GM23338 (cell line): ENCODE data around the gene FLVCR1. TPM values are rescaled to one million over a fixed set of nuclear protein-coding genes. Genes with fewer than 3 reads are reported as not detected.

Experiments used
- ATAC-seq: fragments of 200-7000 bp; cut with Tn5 transposase; 3 replicates; pipeline ENCODE4 v1.9.1; 2020
- DNase-seq: peaks from one replicate; pipeline ENCODE4 v3.0.0-alpha.2; 2015; ENCODE audit warnings: low spot score
- H2AFZ ChIP-seq: fragments of 200-600 bp; sonication (generic); 2 replicates; pipeline ENCODE4 v1.8.0; 2016; ENCODE audit warnings: antibody characterized with exemption, mild to moderate bottlenecking, moderate library complexity
- H3F3A ChIP-seq: fragments of 200-600 bp; sonication (generic); replicated peaks from 2 replicates; pipeline ENCODE4 v1.8.0; 2017; ENCODE audit warnings: antibody characterized with exemption, mixed run types, low read depth
- H3K27ac ChIP-seq: fragments of 200-600 bp; sonication (generic); 2 replicates; pipeline ENCODE4 v1.6.1; 2016; ENCODE audit warnings: low read depth
- H3K27me3 ChIP-seq: fragments of 200-600 bp; sonication (generic); 2 replicates; pipeline ENCODE4 v1.8.0; 2016; ENCODE audit warnings: mild to moderate bottlenecking, mixed run types, moderate library complexity; ENCODE audit not compliant: insufficient read depth
- H3K36me3 ChIP-seq: fragments of 200-600 bp; sonication (generic); 2 replicates; pipeline ENCODE4 v1.8.0; 2016; ENCODE audit warnings: mild to moderate bottlenecking; ENCODE audit not compliant: insufficient read depth
- H3K4me1 ChIP-seq: fragments of 200-600 bp; sonication (generic); 2 replicates; pipeline ENCODE4 v1.8.0; 2016; ENCODE audit warnings: mild to moderate bottlenecking, moderate library complexity; ENCODE audit not compliant: insufficient read depth
- H3K4me2 ChIP-seq: fragments of 200-600 bp; sonication (generic); 2 replicates; pipeline ENCODE4 v1.7.1; 2017; ENCODE audit warnings: mixed run types
- H3K4me3 ChIP-seq: fragments of 200-600 bp; sonication (generic); 2 replicates; pipeline ENCODE4 v1.6.1; 2016; ENCODE audit warnings: mixed run types
- H3K79me2 ChIP-seq: fragments of 200-600 bp; sonication (generic); replicated peaks from 2 replicates; pipeline ENCODE4 v1.8.0; 2017; ENCODE audit warnings: mild to moderate bottlenecking; ENCODE audit not compliant: insufficient read depth
- H3K9me2 ChIP-seq: fragments of 200-600 bp; sonication (generic); 2 replicates; pipeline ENCODE4 v1.8.0; 2017; ENCODE audit not compliant: insufficient read depth
- H4K20me1 ChIP-seq: fragments of 200-600 bp; sonication (generic); replicated peaks from 2 replicates; pipeline ENCODE4 v1.8.0; 2017; ENCODE audit warnings: mild to moderate bottlenecking; ENCODE audit not compliant: insufficient read depth
- H3K27ac Mint-ChIP-seq: 2 replicates; pipeline ENCODE4 v1.8.0; 2020; ENCODE audit warnings: inconsistent platforms, mild to moderate bottlenecking, moderate library complexity, mixed read lengths
- H3K27me3 Mint-ChIP-seq: 3 replicates; pipeline ENCODE4 v1.8.0; 2022; ENCODE audit warnings: low read depth, mild to moderate bottlenecking, moderate library complexity, mixed read lengths, inconsistent platforms; ENCODE audit not compliant: insufficient read depth, poor library complexity
- H3K36me3 Mint-ChIP-seq: 3 replicates; pipeline ENCODE4 v1.8.0; 2021; ENCODE audit warnings: low read depth, mild to moderate bottlenecking, inconsistent platforms, moderate library complexity, mixed read lengths
- H3K4me1 Mint-ChIP-seq: 3 replicates; pipeline ENCODE4 v1.8.0; 2020; ENCODE audit warnings: mild to moderate bottlenecking, inconsistent platforms, mixed read lengths
- H3K4me3 Mint-ChIP-seq: 3 replicates; pipeline ENCODE4 v1.8.0; 2021; ENCODE audit warnings: moderate library complexity, mild to moderate bottlenecking, inconsistent platforms, mixed read lengths
- H3K9me3 Mint-ChIP-seq: 3 replicates; pipeline ENCODE4 v1.8.0; 2020; ENCODE audit warnings: moderate library complexity, mild to moderate bottlenecking, inconsistent platforms, mixed read lengths
- EZH2 ChIP-seq: fragments of 200-600 bp; sonication (generic); IDR thresholded peaks from one replicate; pipeline ENCODE4 v1.8.0; 2017; ENCODE audit warnings: antibody characterized with exemption, mild to moderate bottlenecking, low read depth; ENCODE audit not compliant: unreplicated experiment
- EZH2phosphoT487 ChIP-seq: fragments of 200-600 bp; sonication (generic); IDR thresholded peaks from one replicate; pipeline ENCODE4 v1.8.1; 2018; ENCODE audit warnings: antibody characterized with exemption; ENCODE audit not compliant: unreplicated experiment
- JUNB ChIP-seq: IDR thresholded peaks from one replicate; pipeline ENCODE4 v1.6.1; 2016; ENCODE audit warnings: antibody characterized with exemption; ENCODE audit not compliant: unreplicated experiment
- NANOG ChIP-seq: IDR thresholded peaks from 2 replicates; pipeline ENCODE4 v1.6.1; 2016; ENCODE audit warnings: antibody characterized with exemption, borderline replicate concordance
- POLR2AphosphoS5 ChIP-seq: IDR thresholded peaks from 2 replicates; pipeline ENCODE4 v1.6.1; 2016; ENCODE audit warnings: antibody characterized with exemption, low read depth
- STAT1 ChIP-seq: IDR thresholded peaks from one replicate; pipeline ENCODE4 v1.6.1; 2016; ENCODE audit warnings: antibody characterized with exemption; ENCODE audit not compliant: unreplicated experiment
- ZNF331 ChIP-seq: fragments of 250-450 bp; sonication (Bioruptor Pico); IDR thresholded peaks from 2 replicates; pipeline ENCODE4 v1.5.0; 2020; ENCODE audit warnings: low read depth, mild to moderate bottlenecking, moderate library complexity
- polyA plus RNA-seq: library from polyadenylated mRNA; unstranded; fragments of >200 nt; fragmentation: Nextera tagmentation; extraction: Ambion mirVana; gene quantifications from 2 replicates; pipeline ENCODE4 v1.2.1, GENCODE V29; 2016
- total RNA-seq: library from RNA; depleted of rRNA; stranded (reverse); fragments of >200 nt; shearing (Covaris generic); gene quantifications from 2 replicates; pipeline ENCODE4 v1.2.3, GENCODE V29; 2014
- TF ChIP-seq, protein P1 (sequence below): IDR thresholded peaks from 2 replicates; pipeline ENCODE4 v1.6.1; 2016; ENCODE audit warnings: antibody characterized with exemption
- TF ChIP-seq, protein P2 (sequence below): IDR thresholded peaks from one replicate; pipeline ENCODE4 v1.6.1; 2018; ENCODE audit warnings: antibody characterized with exemption; ENCODE audit not compliant: unreplicated experiment
- TF ChIP-seq, protein P3 (sequence below): fragments of 250-450 bp; sonication (Bioruptor Pico); IDR thresholded peaks from 2 replicates; pipeline ENCODE4 v1.5.0; 2020; ENCODE audit warnings: mild to moderate bottlenecking, moderate library complexity

The FLVCR1 gene
- total and polyA plus RNA-seq, 2 experiments from 2014 or later = 60.5 to 93.5 TPM

- Histone ChIP-seq H3K9me2 (peaks cover 25% of the 10 kb centered on the region), H3K36me3 (no peaks in the 10 kb centered on the region), H2AFZ (no peak overlapping the region), H3K27me3 (no peaks in the 10 kb centered on the region), H3K79me2 (peaks cover 11% of the 10 kb centered on the region), H3K4me2 (no peak overlapping the region), H3K27ac (no peak overlapping the region), H3F3A (no peaks in the 10 kb centered on the region), H3K4me3 (no peak overlapping the region), H4K20me1 (no peaks in the 10 kb centered on the region), H3K4me1 (peaks cover 10% of the 10 kb centered on the region; the same call in 1 of the 2 replicates)
- ATAC-seq (no peak), DNase-seq (no peak)
- H3K4me3 Mint-ChIP-seq = no peak overlapping the region
- no peaks in the 10 kb centered on the region; the same call in 2 of the 3 replicates for H3K9me3 Mint-ChIP-seq
- H3K27me3 Mint-ChIP-seq = peaks cover 6% of the 10 kb centered on the region
- H3K27ac Mint-ChIP-seq = no peak overlapping the region
- H3K4me1 Mint-ChIP-seq = peaks cover 33% of the 10 kb centered on the region
- TF ChIP-seq ZNF331 (no peak), STAT1 (no peak)
- peaks cover 15% of the 10 kb centered on the region; the same call in 2 of the 3 replicates for H3K36me3 Mint-ChIP-seq
These were observed 63.9 kb downstream of the FLVCR1 start for GRCh38 chr1:212922016-212922415.

- H3K9me2 ChIP-seq = peaks cover 15% of the 10 kb centered on the region; the same call in 1 of the 2 replicates
- Mint-ChIP-seq H3K36me3 (peaks cover 14% of the 10 kb centered on the region; the same call in 2 of the 3 replicates), H3K27ac (no peak overlapping the region), H3K9me3 (peaks cover 5% of the 10 kb centered on the region; the same call in 2 of the 3 replicates), H3K27me3 (peaks cover 13% of the 10 kb centered on the region), H3K4me3 (no peak overlapping the region), H3K4me1 (peaks cover 32% of the 10 kb centered on the region)
- H2AFZ ChIP-seq = no peak overlapping the region
- H3K27me3 ChIP-seq = no peaks in the 10 kb centered on the region
- DNase-seq (no peak), ATAC-seq (no peak)
- peaks cover 9% of the 10 kb centered on the region; the same call in 1 of the 2 replicates for H3F3A ChIP-seq
- no peak overlapping the region for H3K4me3 ChIP-seq
- H3K27ac ChIP-seq = no peak overlapping the region
- H3K36me3 ChIP-seq = no peaks in the 10 kb centered on the region
- no peaks in the 10 kb centered on the region for H3K79me2 ChIP-seq
- H3K4me1 ChIP-seq = peaks cover 27% of the 10 kb centered on the region
- no peak overlapping the region for H3K4me2 ChIP-seq
- H4K20me1 ChIP-seq = no peaks in the 10 kb centered on the region
- TF ChIP-seq POLR2AphosphoS5 (no peak), ZNF331 (no peak), NANOG (no peak), EZH2phosphoT487 (no peak), JUNB (no peak), EZH2 (no peak)
- TF ChIP-seq, protein P1, sequence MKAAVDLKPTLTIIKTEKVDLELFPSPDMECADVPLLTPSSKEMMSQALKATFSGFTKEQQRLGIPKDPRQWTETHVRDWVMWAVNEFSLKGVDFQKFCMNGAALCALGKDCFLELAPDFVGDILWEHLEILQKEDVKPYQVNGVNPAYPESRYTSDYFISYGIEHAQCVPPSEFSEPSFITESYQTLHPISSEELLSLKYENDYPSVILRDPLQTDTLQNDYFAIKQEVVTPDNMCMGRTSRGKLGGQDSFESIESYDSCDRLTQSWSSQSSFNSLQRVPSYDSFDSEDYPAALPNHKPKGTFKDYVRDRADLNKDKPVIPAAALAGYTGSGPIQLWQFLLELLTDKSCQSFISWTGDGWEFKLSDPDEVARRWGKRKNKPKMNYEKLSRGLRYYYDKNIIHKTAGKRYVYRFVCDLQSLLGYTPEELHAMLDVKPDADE = no peak
- TF ChIP-seq, protein P2, sequence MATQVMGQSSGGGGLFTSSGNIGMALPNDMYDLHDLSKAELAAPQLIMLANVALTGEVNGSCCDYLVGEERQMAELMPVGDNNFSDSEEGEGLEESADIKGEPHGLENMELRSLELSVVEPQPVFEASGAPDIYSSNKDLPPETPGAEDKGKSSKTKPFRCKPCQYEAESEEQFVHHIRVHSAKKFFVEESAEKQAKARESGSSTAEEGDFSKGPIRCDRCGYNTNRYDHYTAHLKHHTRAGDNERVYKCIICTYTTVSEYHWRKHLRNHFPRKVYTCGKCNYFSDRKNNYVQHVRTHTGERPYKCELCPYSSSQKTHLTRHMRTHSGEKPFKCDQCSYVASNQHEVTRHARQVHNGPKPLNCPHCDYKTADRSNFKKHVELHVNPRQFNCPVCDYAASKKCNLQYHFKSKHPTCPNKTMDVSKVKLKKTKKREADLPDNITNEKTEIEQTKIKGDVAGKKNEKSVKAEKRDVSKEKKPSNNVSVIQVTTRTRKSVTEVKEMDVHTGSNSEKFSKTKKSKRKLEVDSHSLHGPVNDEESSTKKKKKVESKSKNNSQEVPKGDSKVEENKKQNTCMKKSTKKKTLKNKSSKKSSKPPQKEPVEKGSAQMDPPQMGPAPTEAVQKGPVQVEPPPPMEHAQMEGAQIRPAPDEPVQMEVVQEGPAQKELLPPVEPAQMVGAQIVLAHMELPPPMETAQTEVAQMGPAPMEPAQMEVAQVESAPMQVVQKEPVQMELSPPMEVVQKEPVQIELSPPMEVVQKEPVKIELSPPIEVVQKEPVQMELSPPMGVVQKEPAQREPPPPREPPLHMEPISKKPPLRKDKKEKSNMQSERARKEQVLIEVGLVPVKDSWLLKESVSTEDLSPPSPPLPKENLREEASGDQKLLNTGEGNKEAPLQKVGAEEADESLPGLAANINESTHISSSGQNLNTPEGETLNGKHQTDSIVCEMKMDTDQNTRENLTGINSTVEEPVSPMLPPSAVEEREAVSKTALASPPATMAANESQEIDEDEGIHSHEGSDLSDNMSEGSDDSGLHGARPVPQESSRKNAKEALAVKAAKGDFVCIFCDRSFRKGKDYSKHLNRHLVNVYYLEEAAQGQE = no peak
- TF ChIP-seq, protein P3, sequence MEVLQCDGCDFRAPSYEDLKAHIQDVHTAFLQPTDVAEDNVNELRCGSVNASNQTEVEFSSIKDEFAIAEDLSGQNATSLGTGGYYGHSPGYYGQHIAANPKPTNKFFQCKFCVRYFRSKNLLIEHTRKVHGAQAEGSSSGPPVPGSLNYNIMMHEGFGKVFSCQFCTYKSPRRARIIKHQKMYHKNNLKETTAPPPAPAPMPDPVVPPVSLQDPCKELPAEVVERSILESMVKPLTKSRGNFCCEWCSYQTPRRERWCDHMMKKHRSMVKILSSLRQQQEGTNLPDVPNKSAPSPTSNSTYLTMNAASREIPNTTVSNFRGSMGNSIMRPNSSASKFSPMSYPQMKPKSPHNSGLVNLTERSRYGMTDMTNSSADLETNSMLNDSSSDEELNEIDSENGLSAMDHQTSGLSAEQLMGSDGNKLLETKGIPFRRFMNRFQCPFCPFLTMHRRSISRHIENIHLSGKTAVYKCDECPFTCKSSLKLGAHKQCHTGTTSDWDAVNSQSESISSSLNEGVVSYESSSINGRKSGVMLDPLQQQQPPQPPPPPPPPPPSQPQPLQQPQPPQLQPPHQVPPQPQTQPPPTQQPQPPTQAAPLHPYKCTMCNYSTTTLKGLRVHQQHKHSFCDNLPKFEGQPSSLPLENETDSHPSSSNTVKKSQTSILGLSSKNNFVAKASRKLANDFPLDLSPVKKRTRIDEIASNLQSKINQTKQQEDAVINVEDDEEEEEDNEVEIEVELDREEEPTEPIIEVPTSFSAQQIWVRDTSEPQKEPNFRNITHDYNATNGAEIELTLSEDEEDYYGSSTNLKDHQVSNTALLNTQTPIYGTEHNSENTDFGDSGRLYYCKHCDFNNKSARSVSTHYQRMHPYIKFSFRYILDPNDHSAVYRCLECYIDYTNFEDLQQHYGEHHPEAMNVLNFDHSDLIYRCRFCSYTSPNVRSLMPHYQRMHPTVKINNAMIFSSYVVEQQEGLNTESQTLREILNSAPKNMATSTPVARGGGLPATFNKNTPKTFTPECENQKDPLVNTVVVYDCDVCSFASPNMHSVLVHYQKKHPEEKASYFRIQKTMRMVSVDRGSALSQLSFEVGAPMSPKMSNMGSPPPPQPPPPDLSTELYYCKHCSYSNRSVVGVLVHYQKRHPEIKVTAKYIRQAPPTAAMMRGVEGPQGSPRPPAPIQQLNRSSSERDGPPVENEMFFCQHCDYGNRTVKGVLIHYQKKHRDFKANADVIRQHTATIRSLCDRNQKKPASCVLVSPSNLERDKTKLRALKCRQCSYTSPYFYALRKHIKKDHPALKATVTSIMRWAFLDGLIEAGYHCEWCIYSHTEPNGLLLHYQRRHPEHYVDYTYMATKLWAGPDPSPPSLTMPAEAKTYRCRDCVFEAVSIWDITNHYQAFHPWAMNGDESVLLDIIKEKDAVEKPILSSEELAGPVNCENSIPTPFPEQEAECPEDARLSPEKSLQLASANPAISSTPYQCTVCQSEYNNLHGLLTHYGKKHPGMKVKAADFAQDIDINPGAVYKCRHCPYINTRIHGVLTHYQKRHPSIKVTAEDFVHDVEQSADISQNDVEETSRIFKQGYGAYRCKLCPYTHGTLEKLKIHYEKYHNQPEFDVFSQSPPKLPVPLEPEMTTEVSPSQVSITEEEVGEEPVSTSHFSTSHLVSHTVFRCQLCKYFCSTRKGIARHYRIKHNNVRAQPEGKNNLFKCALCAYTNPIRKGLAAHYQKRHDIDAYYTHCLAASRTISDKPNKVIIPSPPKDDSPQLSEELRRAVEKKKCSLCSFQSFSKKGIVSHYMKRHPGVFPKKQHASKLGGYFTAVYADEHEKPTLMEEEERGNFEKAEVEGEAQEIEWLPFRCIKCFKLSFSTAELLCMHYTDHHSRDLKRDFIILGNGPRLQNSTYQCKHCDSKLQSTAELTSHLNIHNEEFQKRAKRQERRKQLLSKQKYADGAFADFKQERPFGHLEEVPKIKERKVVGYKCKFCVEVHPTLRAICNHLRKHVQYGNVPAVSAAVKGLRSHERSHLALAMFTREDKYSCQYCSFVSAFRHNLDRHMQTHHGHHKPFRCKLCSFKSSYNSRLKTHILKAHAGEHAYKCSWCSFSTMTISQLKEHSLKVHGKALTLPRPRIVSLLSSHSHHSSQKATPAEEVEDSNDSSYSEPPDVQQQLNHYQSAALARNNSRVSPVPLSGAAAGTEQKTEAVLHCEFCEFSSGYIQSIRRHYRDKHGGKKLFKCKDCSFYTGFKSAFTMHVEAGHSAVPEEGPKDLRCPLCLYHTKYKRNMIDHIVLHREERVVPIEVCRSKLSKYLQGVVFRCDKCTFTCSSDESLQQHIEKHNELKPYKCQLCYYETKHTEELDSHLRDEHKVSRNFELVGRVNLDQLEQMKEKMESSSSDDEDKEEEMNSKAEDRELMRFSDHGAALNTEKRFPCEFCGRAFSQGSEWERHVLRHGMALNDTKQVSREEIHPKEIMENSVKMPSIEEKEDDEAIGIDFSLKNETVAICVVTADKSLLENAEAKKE (CRISPR knock-in tag) = no peak
These were observed 68.3 kb downstream of the FLVCR1 start for GRCh38 chr1:212926372-212926771.
